Ammon's horn (tissue), 1 donor: Measurements from ENCODE around the gene KDM4C.

ENCODE experiments used
- DNase-seq: peaks from one replicate; pipeline ENCODE4 v3.0.0-alpha.2; 2016; ENCODE audit warnings: low spot score

KDM4C gene

GRCh38 chr9:7042124-7042523 lies 284.4 kb downstream of the KDM4C start:
- no peak for DNase-seq

DNA sequence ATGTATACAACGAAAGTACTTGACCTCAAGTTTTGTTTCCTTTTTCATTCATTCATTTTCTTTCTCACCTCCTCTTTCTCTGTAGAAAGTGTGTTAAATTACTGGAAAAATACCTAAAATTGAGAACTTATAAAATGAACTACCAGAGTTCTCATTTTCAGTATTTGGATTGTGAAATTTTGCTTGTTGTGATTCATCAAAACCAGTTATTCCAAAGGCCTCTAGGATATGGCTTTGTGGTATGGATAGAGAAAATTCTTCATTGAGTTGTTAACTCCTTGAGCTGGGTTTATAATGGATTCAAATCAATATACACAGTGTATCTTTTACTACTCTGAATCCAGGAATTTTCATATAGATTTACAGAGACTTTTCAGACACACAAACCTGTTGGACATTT lies 287.6 kb downstream of the KDM4C start:
- no peak for DNase-seq

DNA sequence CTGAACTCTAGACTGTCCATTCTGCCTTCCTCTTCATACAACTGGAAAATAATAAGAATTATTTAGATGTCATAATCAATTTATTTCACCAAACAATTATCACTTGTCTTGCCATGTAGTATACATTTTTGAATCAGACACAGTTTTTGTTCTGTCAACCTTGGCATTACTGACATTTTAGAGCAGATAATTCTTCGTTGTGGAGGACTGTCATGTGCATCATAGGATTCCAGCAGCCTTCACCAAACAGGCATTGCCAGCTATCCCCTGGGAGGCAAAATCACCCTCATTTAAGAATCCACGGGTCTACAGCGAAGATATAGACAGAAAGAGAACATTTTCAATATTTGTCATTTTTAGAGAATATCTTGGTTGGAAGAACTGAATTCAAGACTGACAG lies 293.9 kb downstream of the KDM4C start:
- DNase-seq = no peak

GRCh38 chr9:7053903-7054302 lies 296.1 kb downstream of the KDM4C start:
- DNase-seq = no peak

DNA sequence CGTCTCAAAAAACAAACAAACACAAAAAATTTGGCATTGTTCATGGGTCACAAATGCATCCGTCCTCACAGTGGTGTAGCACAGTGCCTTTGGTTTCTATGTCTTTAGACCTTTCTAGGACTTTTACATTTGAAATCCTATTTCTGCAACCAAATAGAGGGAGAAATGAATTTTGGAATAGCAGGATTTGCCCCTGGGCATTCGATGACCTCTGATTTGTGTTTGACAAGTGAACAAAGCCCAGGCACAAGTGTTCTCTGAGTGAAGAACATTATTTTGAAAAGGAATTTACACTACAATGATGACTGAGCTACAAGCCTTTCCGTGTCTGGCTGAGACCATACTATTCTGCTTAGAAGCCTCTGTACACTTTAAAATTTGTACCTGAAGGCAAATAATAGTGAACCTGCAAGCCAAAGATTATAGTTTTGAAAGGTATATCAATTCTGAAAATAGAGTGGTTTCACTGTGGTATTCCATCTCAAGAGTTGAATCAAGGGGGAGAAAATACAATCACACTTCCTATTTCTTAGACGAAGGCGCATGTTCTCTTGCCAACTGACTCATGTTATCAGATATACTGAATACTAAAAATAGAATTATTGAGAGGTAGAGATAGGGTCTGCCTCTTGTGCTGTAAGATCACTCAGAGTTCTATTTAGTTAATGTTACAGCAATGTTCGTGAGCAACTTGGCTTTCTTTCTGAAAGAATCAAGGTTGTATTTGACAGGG lies 297.6 kb downstream of the KDM4C start:
- DNase-seq = no peak

GRCh38 chr9:7056254-7056653 lies 298.5 kb downstream of the KDM4C start:
- no peak for DNase-seq

- no peak for DNase-seq
Measured at GRCh38 chr9:7058473-7058872, 300.7 kb downstream of the KDM4C start.

DNA sequence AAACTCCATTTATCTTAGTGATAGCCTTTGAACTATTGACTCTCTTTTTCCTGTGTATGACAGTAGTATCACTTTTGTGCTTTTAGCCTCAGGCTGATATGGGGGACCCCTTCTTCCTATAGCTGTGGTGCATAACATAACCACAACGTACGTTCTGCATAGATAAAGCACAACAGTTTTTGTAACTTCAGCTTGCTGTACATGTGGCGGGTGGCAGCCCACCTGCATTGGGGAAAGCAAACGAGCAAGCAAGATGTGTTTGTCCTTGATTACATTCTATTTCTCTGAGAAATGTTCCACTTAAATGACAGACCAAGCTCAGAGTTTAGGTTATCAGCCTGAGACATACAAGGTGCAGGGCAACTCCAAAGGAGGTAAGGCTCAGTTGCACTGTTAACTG lies 309.4 kb downstream of the KDM4C start:
- no peak for DNase-seq

- DNase-seq = no peak
Measured at GRCh38 chr9:7071916-7072315, 314.1 kb downstream of the KDM4C start.

DNA sequence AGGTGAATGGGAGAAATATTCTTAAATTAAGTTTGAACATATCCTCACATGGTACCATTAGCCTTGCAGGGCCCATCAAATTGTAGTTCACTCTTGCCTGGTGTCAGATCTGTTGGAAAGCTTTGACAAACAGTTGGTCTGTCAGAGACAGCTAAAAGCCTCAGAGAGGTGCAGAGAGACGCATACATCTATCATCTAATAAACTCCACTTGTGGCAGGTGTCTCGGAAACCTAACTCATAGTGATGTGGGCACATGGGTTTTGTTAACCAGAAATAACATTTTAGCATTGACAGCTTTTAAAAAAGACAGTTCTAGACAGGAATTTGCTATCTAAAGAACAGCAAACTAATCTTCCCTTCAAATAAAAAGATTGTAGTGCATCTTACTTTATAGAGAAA lies 315.9 kb downstream of the KDM4C start:
- DNase-seq = no peak

- DNase-seq = no peak
Measured at GRCh38 chr9:7075154-7075553, 317.4 kb downstream of the KDM4C start.

- no peak for DNase-seq
Measured at GRCh38 chr9:7079051-7079450, 321.3 kb downstream of the KDM4C start.

DNA sequence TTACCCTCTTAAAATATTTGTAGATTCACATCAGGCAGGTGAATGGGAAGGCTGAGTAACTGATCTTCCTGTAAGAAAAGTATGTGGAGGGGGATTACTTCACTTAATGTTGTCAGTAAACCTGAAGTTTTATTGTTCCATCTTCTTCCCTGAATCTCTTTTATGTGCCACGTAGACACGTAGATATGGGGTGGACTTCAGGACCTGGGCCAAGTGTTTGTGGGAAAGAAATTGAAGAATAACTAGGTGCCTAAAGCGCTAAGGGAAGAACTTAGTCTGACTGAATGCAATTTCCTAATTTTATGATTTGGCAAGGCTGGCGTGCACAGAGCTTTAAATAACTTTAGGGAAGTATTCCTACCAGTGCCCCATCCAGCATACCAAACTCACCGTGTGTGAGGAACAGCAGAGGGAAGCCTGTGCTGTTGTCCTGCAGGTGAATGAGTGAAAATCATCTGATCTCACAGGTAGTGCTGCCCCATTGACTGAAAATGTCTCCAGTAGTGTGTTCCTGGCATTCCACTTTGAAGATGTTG lies 323.4 kb downstream of the KDM4C start:
- DNase-seq = peak; percentile 10

- DNase-seq = no peak
Measured at GRCh38 chr9:7083192-7083591, 325.4 kb downstream of the KDM4C start.

DNA sequence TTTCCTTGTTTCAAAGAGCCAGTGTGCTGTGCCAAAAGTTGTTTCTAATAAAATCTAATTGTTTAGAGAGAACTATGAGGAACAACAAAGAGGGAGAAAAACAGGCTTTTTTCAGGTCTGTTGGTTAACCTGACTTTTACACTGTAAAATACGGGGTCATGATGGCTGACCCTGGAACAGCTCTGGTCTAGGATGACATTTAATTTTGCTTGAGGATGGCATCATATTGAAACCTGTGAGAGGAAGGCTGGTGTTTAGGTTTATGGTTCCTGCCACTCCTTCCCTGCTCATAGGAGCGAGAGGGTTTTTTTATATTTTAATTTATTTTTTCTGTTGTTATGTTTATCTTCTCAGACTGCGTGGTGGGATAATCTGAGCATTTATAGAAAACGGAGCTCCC lies 327.6 kb downstream of the KDM4C start:
- no peak for DNase-seq

GRCh38 chr9:7086389-7086788 lies 328.6 kb downstream of the KDM4C start:
- DNase-seq = no peak

DNA sequence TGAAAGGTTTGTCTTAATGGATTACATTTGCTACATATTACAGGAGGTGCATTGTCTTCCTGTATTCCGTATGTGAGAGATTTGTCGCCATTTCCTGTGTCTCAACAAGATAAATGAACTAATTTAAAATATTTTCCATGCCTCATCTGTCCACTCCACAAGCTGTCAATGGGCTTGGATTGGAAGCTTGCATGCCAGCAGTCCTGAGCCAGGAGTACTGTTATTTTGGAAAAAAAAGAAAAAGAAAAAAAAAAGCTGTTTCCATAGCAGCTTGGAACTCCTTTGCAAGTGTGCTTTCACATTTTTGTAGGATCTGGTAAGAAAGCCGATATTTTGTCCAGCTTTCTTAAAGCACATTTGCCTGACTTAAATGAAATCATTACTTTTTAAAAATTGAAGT lies 330.8 kb downstream of the KDM4C start:
- peak; percentile 19 for DNase-seq

GRCh38 chr9:7089406-7090193 lies 331.8 kb downstream of the KDM4C start:
- no peak for DNase-seq

DNA sequence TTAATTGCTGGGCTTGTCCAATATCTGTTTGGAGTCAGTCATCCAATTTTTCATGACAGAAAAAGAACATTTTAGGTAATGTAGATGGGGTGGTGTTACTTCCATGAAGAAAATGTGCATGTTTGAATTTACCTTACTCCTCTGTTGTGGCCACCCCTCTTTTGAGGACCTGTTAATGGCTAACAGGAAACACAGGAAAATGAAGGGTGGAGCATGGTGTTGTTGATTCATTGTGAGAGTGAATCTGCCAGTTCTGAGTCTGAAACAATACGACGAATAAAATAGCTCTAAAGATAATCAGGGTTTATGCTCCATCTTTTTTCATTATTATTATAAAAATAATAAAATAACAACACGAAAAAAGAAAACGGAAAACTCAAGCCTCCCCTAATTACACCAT lies 335.3 kb downstream of the KDM4C start:
- DNase-seq = no peak

DNA sequence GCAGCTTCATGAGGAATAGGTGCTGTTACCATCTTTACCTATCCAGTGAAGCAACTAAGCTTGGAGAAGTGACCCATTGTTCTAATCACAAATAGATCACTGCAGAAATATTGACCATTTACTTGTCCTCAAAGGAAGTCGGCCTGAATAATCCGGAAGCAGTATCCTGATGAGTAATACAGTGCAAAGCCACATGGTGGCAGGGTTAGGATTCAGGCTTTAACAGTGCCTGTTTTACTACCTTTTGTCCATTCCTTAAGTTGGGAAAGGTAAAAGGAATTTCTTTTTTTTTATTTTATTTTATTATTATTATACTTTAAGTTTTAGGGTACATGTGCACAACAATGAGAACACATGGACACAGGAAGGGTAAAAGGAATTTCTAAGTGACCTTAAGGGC lies 336.3 kb downstream of the KDM4C start:
- DNase-seq = no peak

DNA sequence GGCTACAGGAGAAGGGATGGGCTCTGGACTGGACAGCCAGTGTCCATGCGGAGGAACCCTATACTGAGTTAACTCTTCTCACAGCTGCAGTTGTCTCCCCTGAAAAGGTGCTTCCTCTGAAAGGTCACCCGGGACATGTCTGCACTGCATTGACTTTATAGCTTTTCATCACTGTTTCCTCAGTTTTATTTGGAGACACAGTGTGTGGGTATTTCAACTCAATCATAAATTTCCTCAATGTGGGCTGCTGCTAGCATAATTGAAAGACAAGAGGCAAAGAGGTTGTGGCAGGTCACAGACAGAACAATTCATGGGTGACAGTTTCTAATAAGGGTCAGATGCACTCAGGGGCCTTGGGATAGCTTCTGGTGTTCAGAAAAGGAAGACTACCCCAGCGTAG lies 336.8 kb downstream of the KDM4C start:
- no peak for DNase-seq

DNA sequence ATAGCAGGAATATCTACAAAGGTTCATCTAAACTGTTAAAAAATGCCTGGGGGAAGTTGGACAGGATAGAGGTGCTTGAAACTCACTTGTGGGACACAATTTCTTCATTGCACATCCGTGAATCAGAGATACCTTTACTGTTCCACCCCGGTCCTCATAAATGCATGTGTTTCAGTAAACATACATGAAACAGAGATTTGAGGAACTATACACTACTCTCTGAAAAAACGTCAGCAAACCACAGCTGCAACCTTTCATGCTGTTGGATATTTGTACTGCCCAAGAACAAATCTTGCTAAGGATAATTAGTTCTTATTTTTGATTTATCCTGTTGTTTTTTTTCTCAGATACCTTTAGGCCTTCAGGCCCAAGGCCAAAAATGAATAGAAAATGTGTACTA lies 337.3 kb downstream of the KDM4C start:
- DNase-seq = no peak

- DNase-seq = no peak
Measured at GRCh38 chr9:7097040-7097715, 339.4 kb downstream of the KDM4C start.
